Stimulated activated CD8-positive, alpha-beta memory T cell treated with anti-CD3 and anti-CD28 coated beads, Interleukin-2, amount 100 ng/mL, for 1 hour (primary cell): Measurements from ENCODE around the gene RAD9A.
A peak's percentile ranks its signal among the peaks of the same experiment; 100 is the strongest.

ENCODE experiments used
- DNase-seq, 2 donors: peaks; one replicate each; pipeline ENCODE4 v3.0.0-alpha.2; 2020; ENCODE audit warnings: low read depth in 2 of 2

RAD9A gene

DNA sequence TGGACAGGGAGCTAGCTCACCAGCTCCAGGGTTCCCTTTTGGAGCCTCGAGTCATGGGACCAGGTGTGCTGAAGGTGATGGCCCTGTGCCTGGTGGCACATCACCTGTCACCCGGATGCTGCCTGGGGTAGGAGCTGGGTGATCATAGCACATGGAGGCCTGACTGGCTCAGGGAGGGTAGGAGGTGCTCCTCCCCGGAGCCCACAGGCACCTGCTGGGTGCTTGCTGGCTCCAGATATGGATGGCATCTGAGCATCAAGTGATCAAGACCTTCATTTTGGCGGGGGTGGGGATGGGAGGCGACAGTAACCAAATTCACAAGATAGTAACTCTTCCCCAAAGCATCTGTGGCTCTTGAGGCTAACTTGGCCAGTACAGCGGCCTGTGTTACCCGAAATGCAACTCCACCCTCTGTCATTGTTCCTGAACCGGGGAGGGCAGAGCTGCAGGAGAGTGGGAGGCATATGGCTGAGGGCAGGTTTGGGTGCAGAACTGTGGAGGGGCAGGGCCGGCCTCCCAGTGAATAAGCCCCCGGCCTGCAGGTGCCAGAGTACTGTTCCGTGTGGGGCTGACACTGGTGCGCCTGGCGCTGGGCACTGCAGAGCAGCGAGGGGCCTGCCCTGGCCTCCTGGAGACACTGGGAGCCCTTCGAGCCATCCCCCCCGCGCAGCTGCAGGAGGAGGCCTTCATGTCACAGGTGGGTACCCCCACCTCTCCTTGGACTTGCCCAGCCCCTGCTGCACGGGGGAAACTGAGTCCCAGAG is 16.8 kb downstream of the RAD9A start:
- DNase-seq: no peak

DNA sequence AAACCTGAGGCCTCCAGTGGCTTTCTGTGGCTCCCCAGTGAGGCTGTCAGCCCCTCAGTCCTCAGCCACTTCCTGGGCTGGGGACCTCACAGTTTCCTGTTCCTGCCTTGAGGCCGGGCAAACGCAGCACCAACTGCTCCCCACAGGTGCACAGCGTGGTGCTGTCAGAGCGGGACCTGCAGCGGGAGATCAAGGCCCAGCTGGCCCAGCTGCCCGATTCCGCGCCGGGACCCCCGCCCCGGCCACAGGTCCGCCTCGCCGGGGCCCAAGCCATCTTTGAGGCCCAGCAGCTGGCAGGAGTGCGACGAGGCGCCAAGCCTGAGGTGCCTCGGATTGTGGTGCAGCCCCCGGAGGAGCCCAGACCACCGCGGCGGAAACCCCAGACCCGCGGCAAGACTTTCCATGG is 17.5 kb downstream of the RAD9A start:
- peak; percentile 51 to 62 for DNase-seq

DNA sequence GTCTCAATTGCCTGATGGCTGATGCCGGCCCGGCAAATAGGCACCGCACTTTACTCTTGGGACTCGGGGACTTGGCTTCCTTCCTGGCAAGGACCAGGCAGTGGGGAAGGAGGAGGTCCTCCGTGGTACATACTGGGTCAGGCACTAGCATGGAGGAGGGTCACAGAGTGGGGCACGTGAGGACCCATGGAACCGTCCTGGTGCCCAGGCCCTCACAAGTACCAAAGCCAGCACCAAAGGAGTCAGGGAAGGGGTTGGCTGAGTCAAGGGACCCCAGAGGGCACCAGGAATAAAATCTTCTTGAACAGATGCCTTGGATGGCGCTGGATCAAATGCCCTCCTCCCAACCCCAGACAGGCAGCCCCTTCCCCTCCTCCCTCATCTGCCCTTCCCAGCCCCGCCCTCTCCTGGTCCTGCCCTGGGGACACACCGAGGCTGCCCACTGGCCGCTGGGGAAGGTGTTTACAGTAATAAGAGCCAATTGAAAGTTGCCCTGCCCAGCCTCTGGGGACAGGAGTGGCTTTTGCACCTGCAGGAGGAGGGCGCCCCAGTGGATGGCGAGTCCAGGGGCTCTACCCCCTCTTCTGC is 18.1 kb downstream of the RAD9A start:
- DNase-seq: no peak

DNA sequence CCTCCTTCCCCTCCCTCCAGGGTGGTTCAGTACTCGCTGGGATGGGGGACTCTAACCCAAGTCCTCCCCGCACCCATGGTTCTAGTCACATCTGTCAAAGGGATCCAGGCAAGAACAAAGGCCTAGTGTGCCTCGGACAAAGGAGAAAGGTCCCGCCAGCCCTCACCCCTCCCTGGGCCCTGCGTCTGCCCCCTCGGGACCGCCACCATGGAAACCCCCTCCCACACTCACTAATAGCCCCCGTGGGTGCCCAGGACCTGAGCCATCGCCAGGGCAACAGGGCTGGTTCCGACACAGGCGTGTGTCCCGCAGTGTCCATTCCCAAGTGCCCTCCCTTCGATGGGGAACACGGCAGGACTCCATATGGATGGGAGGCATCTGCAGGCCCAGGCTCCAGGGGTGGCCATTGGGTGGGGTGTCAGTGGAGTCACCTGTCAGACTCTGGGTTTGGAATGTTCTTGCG is 18.6 kb downstream of the RAD9A start:
- DNase-seq: no peak

DNA sequence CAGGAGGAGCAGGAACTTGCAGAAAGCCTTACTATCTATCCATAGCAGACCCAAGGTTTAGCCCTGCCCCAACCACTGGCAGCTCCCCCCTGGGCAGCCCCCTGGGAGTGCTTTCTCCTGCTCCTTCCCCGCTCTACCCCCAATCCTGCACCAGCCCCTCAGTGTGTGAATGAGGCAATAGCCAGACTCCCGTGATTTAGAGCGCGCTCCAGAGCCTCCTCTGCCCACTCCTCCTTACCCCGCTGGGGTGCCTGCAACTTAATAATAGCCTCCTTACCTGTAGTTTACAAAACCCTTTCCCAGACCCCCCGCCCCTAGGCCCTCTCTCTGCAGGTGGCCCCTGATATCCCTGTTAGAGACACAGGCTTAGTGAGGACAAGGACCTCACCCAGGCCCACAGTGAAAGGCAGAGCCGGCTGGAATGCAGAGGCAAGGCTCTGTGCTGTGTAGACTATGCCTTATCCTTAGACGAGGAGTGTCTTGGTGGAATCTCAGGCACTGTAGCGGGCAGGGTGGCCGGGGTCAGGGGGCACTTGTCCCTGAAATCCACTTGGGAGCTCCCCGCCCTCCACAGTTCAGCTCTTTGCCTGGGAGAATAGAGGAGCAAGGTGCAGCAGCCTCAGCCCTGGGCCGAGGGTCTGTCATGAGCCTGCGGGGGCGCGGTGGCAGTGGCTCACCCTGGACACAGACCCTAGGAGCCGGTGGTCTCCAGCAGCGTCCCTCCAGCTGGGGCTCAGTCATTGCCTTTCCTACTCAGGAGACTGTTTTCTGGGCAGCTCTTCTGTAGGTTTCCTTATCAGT is 19.4 kb downstream of the RAD9A start:
- no peak for DNase-seq

DNA sequence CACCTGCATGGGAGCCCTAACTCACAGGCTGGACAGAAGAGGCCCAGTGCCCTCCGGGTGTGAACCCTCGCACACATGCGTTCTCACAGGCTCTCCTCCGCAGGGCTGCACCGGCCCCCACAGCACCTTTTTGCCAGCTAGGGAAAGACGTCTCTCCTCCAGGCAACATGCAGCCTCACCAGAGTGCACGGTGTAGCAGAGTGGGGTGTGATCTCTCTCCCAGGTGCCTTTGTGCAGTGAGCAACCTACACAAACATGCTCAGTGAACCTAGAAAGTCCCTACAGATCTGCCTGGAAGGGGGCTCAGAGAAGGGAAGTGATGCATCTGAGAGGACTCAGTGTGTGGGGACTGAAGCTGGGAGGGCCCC is 20.0 kb downstream of the RAD9A start:
- no peak for DNase-seq

DNA sequence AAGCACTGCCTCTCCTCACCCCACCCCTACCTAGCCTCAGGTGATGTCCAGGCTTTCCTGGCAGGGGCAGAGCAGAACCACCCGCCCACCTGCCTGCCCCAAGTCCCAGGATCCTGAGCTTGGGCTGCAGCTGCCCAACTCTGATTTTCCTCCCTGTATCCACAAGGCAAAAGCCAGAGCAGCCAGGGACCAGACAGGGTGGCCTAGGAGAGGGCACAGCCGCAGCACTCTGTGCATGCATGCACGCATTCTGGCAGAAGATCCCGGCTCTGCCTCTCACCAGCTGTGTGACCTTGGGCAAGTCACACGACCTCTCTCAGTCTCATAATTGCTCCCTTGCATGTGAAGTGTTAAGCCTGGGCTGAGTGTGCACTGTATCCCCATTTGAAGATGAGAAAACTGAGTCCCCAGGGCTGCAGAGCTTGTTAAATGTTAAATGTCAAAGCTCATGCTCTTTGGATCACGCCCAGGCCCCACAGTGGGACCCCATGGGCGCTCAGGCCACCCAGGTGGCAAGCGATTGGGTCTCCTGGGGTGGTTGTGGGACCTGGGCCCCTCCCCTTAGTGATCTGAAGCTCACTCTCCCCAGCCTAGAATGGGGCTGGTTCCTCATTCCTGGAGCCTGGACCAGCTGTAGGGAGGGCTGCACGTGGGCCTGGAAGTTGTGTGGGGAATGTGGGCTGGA is 20.9 kb downstream of the RAD9A start:
- no peak for DNase-seq

DNA sequence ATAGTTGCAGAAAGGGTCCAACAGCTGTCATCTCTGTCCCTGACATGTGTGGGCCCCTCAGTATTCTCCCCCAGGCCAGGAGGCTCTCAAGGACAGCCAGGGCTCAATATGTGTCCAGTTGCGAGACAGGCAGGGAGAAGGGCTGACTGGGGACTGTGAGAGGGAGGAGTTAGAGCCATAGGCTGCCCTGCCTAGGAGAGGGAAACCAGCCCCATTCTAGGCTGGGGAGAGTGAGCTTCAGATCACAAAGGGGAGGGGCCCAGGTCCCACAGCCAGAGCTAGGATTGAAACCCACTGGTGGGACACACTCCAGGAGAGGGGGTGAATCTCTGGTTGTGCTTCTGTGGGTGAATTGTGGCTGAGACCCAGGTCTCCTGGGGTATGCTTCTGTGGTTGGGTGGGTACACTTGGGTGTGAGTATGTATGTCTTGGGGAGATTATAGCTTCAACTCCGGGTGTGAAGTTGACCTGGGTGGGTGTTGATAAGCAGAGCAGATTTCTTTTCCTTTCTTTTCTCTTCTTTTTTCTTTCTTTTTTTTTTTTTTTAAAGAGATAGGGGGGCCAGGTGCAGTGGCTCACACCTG is 21.6 kb downstream of the RAD9A start:
- no peak for DNase-seq

DNA sequence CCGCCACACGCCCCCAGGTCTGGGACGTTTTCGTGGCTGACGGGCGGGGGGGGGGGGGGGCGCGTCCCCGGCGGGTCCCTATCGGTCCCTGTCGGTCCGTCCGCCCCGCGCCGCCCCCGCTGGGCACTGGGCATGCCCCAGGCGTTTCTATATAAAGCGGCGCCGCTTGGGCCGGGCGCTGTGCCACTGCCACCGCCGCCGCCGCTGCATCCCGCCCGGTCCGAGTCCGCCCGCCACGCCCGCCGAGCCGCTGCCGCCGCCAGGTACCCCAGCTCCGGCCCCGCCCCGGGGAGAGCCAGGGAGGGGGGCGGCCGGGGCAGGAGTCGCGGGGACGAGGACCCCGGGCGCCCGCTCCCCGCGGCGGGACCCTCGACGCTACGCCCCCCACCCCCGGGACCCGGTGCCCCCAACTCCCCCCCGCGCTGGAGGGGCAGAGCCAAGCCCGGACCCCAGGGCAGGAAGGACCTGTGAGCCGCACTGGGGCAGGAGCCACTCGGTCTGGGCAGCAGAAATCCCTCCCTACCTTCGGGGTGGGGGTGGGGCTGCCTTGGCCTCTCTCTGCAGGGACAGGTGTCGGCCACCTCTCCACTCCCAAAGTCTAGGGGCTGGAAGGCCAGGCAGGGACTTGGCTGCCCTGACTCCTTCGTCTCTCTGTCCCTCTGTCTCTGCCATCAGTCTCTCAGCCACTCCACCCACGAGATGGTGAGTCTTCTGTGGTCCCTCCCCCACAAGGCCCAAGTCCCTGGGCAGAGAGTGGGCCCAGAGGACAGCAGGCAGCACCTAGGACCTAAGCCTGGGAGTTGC is 23.9 kb downstream of the RAD9A start, which contains the start of gene CARNS1:
CARNS1 (plus strand) TSS at position 178 of the 804 bp plus-strand sequence; CDS start at position 700, 522 bp downstream.
- no peak for DNase-seq

DNA sequence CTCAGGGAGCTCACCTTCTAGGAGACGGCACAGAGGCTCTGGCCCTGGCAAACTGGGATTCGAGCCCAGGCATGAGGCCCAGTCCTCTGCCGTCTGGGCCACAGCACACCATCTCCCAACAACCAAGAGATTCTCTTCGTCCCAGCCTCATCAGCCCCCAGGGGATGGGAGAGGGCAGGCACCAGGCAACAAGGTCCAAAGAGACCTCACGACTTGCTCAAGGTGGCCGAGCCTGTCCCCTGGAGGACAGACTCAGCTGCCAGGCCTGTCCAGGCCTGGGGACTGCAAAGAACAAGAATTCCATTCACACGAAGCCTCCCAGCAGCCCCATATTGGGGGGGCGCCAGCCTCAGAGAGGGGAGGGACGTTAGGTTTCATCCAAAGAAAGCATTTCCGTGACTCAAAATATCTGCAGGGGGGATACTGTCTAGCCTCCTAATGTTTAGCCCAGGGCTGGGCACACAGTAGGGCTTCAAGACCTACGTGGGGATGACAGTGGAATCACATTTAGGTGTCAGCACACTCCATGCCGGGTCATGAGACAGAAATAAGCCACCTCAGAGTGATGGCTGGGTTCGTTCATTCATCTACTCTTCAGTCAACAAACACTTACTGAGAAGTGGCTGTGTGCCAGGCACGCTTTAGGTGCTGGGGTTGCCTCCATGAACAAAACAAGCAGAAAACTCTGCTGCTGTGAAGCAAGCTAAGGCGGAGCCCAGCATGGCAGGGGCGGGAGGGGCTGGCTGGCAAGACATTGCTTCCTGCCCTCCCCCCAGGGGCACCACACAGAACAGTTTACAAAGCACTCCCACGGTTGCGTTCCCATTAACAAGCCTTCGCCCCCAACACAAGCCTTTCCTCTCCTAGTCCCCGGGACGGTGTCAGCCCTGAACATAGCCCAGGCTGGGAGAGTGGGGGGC is 24.9 kb downstream of the RAD9A start:
- DNase-seq: peak in 1 of 2 donors; percentile 73

DNA sequence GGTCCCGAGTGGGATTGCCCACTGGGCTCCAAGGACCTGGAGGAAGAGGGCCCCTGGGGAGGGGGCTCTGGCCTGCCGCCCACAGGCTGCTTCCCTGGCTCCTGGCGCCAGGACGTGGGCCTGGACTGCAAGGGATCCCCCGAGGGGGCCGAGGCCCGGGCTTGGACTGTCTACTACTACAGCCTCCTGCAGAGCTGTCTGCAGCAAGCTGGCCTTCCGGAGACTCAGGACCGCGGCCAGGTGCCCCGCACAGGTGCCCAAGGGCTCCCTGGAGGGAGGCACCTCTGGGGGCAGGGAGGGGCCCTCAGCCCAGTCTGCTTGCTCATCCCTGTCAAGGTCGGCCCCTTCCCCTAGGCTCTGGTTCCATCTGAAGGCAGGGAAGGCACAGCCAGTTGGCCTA is 25.6 kb downstream of the RAD9A start:
- DNase-seq: no peak

DNA sequence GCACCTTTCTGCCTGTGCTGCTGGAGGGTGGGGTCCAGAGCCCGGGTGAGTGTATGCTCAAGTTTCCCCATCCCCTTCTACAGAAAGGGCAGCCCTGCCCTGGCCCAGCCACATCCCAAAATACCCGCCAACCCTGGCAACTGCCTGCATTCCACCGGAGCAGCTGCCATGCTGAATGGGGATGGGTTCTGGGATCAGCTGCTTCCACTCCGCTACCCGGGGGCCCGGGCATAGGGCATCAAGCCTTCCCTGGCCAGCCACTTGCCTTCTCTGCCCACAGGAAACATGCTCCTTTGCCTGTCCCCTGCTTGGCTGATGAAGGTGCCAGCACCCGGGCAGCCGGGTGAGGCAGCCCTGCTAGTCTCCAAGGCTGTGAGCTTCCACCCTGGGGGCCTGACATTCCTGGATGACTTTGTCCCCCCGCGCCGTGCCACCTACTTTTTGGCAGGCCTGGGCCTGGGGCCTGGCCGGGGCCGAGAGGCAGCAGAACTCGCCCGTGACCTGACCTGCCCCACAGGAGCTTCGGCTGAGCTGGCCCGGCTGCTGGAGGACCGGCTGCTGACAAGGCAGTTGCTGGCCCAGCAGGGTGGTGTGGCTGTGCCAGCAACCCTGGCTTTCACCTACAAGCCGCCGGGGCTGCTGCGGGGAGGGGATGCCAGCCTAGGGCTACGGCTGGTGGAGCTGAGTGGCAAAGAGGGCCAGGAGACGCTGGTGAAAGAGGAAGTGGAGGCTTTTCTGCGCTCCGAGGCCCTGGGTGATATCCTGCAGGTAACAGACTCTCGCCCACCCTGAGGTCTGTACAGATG is 26.9 kb downstream of the RAD9A start:
- DNase-seq: no peak

DNA sequence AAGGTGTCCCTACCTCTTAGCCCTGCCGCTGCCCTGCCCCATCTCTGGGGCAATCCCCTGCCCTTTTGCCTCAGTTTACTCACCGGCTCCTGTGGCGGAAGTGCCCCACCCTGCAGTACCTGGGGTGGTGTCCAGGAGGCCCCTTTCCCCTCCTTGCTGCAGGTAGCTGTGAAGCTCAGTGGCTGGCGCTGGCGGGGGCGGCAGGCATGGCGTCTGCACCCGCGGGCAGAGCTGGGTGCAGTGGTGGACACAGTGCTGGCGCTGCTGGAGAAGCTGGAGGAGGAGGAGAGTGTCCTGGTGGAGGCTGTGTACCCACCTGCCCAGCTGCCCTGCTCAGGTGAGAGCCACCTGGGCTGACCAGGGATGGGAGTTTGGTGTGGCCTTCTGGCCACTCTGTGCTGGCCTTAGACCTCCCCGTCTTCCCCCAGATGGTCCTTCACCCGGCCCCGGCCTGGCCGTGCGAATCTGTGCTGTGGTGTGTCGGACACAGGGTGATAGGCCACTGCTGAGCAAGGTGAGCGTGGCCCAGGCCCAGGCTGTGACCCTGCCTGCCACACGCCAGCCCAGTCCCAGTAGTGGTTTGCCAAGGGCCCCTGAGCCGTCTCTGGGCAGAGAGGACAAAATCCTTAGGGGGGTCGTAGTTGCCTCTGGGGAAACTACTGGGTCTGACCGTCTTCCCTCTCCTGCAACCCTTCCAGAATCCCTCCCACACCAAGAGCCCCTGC is 27.7 kb downstream of the RAD9A start:
- no peak for DNase-seq

DNA sequence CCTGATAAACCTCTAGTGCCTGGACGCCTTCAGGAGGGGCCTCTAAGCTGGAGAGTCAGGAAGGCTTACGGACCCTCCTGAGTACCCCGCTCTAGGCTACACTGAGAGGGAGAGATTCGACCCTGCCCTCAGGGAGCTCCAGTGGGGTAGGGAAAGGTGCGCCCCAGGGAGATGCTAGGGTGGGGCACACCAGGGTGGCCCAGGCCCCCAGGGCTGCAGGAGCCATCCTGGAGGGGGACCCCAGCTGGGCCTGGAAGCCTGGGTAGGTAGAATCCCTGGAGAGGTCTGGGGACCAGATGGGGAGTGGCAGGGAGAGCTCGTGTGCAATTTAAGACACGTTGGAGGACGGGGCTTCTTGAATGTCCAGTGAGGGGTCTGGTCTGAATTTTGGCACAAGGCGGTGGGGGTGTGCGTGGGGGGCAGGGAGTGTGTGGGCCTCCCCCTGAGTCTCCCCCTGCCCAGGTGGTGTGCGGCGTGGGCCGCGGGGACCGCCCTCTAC is 28.4 kb downstream of the RAD9A start:
- DNase-seq: no peak

DNA sequence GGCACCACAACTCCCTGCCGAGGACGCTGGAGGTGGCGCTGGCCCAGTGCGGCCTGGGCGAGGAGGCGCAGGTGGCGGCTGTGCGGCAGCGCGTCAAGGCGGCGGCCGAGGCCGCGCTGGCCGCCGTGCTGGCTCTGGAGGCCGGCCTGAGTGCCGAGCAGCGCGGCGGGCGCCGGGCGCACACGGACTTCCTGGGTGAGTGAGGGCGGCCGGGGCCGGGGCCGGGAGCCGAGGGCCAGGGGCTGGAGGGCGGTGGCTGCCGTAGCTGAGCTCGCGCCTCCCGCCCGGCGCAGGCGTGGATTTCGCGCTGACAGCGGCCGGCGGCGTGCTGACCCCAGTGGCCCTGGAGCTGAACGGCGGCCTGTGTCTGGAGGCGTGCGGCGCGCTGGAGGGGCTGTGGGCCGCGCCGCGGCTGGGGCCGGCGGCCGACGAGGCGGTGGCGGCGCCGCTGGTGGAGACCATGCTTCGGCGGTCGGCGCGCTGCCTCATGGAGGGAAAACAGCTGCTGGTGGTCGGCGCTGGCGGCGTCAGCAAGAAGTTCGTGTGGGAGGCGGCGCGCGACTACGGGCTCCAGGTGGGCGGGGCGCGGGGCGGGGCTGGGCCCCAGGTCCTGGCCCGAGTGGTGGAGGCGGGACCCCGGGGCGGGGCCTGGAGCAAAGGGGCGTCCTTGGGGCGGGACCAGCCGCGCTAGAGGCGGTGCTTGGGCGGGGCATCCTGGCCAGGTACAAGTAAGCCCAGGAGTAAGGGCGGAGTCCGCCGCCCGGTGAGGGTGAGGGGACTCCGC is 29.1 kb downstream of the RAD9A start:
- DNase-seq: peak; percentile 99

DNA sequence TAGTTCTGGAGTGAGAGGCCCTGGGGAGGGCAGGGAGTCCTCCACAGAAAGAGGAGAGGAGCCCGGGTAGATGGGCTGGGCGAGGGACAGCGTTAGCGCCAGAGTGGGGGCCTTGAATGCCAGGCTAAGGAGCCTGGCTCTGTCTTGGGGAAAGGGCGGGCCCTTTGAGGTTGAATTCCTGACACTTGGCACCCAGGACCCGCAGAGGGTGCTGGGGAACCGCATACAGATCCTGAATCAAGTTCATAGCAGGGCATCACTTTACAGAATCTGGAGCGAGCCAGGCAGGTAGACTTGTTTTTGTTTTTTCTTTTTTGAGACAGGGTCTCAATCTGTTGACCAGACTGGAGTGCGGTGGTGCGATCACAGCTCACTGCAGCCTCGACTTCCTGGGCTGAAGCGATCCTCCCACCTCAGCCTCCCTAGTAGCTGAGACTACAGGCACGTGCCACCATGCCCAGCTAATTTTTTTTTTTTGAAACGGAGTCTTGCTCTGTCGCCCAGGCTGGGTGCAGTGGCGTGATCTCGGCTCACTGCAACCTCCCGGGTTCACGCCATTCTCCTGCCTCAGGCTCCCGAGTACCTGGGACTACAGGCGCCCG is 29.7 kb downstream of the RAD9A start:
- no peak for DNase-seq

DNA sequence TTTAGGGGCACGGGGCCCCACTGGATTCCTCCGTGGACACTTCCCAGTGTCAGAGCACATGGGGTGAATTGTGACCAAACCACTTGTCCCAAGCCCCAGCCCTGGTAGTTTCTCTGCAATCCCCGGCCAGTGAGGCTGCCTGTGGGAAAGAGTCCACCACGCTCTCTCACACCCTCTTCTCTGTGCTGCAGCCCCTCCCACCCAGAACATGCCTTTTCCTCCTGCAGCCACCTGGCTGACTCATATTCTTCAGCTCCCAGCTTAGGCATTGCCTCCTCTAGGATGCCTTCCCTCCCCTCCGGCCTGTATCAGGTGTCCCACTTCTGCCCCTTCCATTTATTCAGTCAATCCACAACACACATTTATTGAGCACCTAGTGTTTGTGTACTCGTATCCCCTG is 31.1 kb downstream of the RAD9A start:
- no peak for DNase-seq
